HCT116 (cell line): Measurements from ENCODE around the gene PANX3. TPM values are rescaled to one million over a fixed set of nuclear protein-coding genes. Genes with fewer than 3 reads are reported as not detected.

Source experiments
- ATAC-seq: fragments of 200-7000 bp; cut with Tn5 transposase; 2 replicates; pipeline ENCODE4 v1.9.1; 2020; ENCODE audit warnings: mild to moderate bottlenecking, moderate library complexity
- BruUV-seq: library from RNA; stranded (reverse); fragments of 400-500 nt; replicated peaks from 2 replicates; lab custom pipeline; 2021; lab: Mats Ljungman, UMichigan
- CTCF ChIA-PET: fragments of 300-600 bp; sonication (Branson Sonifier 250); formaldehyde crosslinking; loops from one replicate; lab custom pipeline; 2021; ENCODE audit warnings: antibody characterized with exemption; lab: Charles Lee
- POLR2A ChIA-PET: fragments of 300-600, 350-600 bp; sonication (Branson Sonifier 250); formaldehyde crosslinking; loops from one replicate; lab custom pipeline; 2021; ENCODE audit warnings: antibody characterized with exemption; lab: Charles Lee
- RAD21 ChIA-PET, 2 experiments: fragments of 300-600 bp; sonication (Branson Sonifier 250); formaldehyde crosslinking; loops; one replicate each; lab custom pipeline; 2023; ENCODE audit warnings: low total read pairs in 2 of 2; ENCODE audit not compliant: uncharacterized antibody in 2 of 2, unreplicated experiment in 2 of 2, low non-redundant PET in 1 of 2; lab: Charles Lee
- DNase-seq: peaks from one replicate; pipeline ENCODE4 v3.0.0-alpha.2; 2010; ENCODE audit warnings: low read depth, low spot score
- H2AFZ ChIP-seq: fragments of 200-600 bp; shearing (Covaris generic), sonication (generic); 2 replicates; pipeline ENCODE4 v1.6.1; 2017; ENCODE audit warnings: low read depth, mixed run types, mixed read lengths, antibody characterized with exemption, low read length; ENCODE audit not compliant: poor library complexity, severe bottlenecking
- H3K27ac ChIP-seq: 2 replicates; pipeline ENCODE4 v1.5.1; 2012; ENCODE audit warnings: low read depth, low read length
- H3K27me3 ChIP-seq: fragments of 200-600 bp; sonication (generic); 2 replicates; pipeline ENCODE4 v1.6.1; 2016; ENCODE audit warnings: mixed run types, low read length, mixed read lengths; ENCODE audit not compliant: insufficient read depth
- H3K36me3 ChIP-seq, 2 experiments: fragments of 200-500 bp in 1 of 2; fragments of 200-600 bp in 1 of 2; sonication (Bioruptor generic) in 1 of 2; sonication (generic) in 1 of 2; 2 replicates each; pipeline versions ENCODE4 v1.5.1 to v1.6.1; 2014 to 2016; ENCODE audit warnings: low read length in 2 of 2, inconsistent platforms in 1 of 2, mixed read lengths in 1 of 2, mixed run types in 1 of 2; ENCODE audit not compliant: insufficient read depth in 2 of 2, control insufficient read depth in 1 of 2
- H3K4me1 ChIP-seq, 2 experiments: fragments of 200-600 bp in 1 of 2; sonication (generic) in 1 of 2; 2 replicates each; pipeline versions ENCODE4 v1.5.1 to v1.6.1; 2012 to 2017; ENCODE audit warnings: low read length in 2 of 2, inconsistent platforms in 1 of 2, mild to moderate bottlenecking in 1 of 2, mixed read lengths in 1 of 2, mixed run types in 1 of 2, moderate library complexity in 1 of 2; ENCODE audit not compliant: insufficient read depth in 2 of 2, control insufficient read depth in 1 of 2
- H3K4me2 ChIP-seq: fragments of 200-600 bp; sonication (generic); 2 replicates; pipeline ENCODE4 v1.6.1; 2017; ENCODE audit warnings: mixed run types, low read length, mixed read lengths
- H3K4me3 ChIP-seq, 2 experiments: fragments of 200-600 bp in 1 of 2; sonication (generic) in 1 of 2; replicated peaks in 1 of 2; 2 replicates each; pipeline ENCODE4 v1.5.1; 2011 to 2016; ENCODE audit warnings: low read length in 2 of 2, control low read depth in 1 of 2, low read depth in 1 of 2, mild to moderate bottlenecking in 1 of 2, mixed read lengths in 1 of 2, mixed run types in 1 of 2
- H3K79me2 ChIP-seq: fragments of 200-600 bp; sonication (generic); 2 replicates; pipeline ENCODE4 v1.6.1; 2017; ENCODE audit warnings: mild to moderate bottlenecking, mixed run types, low read length, moderate library complexity, mixed read lengths; ENCODE audit not compliant: insufficient read depth
- H3K9ac ChIP-seq: fragments of 200-600 bp; sonication (generic); 2 replicates; pipeline ENCODE4 v1.6.1; 2016; ENCODE audit warnings: low read length, mixed read lengths
- H3K9me2 ChIP-seq: fragments of 200-600 bp; sonication (generic), shearing (Covaris generic); 2 replicates; pipeline ENCODE4 v1.6.1; 2017; ENCODE audit warnings: mixed run types, mild to moderate bottlenecking, moderate library complexity; ENCODE audit not compliant: insufficient read depth
- H3K9me3 ChIP-seq, 2 experiments: fragments of 200-500 bp in 1 of 2; fragments of 200-600 bp in 1 of 2; sonication (Bioruptor generic) in 1 of 2; sonication (generic) in 1 of 2; 2 replicates each; pipeline ENCODE4 v1.6.1; 2014 to 2017; ENCODE audit warnings: low read length in 2 of 2, mixed read lengths in 2 of 2, inconsistent platforms in 1 of 2, low read depth in 1 of 2, mild to moderate bottlenecking in 1 of 2, mixed run types in 1 of 2, moderate library complexity in 1 of 2; ENCODE audit not compliant: control insufficient read depth in 1 of 2, insufficient read depth in 1 of 2
- H4K20me1 ChIP-seq: fragments of 200-600 bp; sonication (generic), shearing (Covaris generic); 2 replicates; pipeline ENCODE4 v1.6.1; 2017; ENCODE audit warnings: mixed run types, mild to moderate bottlenecking, moderate library complexity; ENCODE audit not compliant: insufficient read depth
- CBX3 ChIP-seq: IDR thresholded peaks from 2 replicates; pipeline ENCODE4 v1.6.1; 2012; ENCODE audit warnings: low read depth
- CEBPB ChIP-seq: IDR thresholded peaks from 2 replicates; pipeline ENCODE4 v1.6.1; 2012; ENCODE audit warnings: low read depth
- EGR1 ChIP-seq: IDR thresholded peaks from 2 replicates; pipeline ENCODE4 v1.6.1; 2012; ENCODE audit warnings: low read depth
- ELF1 ChIP-seq: IDR thresholded peaks from 2 replicates; pipeline ENCODE4 v1.6.1; 2012; ENCODE audit warnings: low read depth, borderline replicate concordance
- EZH2 ChIP-seq: fragments of 200-600 bp; sonication (generic); IDR thresholded peaks from 2 replicates; pipeline ENCODE4 v1.6.1; 2017; ENCODE audit warnings: antibody characterized with exemption, mixed run types
- FOSL1 ChIP-seq: IDR thresholded peaks from 2 replicates; pipeline ENCODE4 v1.6.1; 2012; ENCODE audit warnings: low read depth
- JUND ChIP-seq: IDR thresholded peaks from 2 replicates; pipeline ENCODE4 v1.6.1; 2012
- MAX ChIP-seq: IDR thresholded peaks from 2 replicates; pipeline ENCODE4 v1.6.1; 2012
- POLR2A ChIP-seq: IDR thresholded peaks from 2 replicates; pipeline ENCODE4 v1.7.0; 2011; ENCODE audit warnings: borderline replicate concordance; ENCODE audit not compliant: insufficient read depth, insufficient read length; ENCODE audit errors: extremely low read depth
- POLR2AphosphoS5 ChIP-seq: IDR thresholded peaks from 2 replicates; pipeline ENCODE4 v1.6.1; 2011; ENCODE audit warnings: mild to moderate bottlenecking, low read depth, low read length, moderate library complexity
- SIN3A ChIP-seq: IDR thresholded peaks from 2 replicates; pipeline ENCODE4 v1.6.1; 2012; ENCODE audit warnings: low read depth
- SP1 ChIP-seq: IDR thresholded peaks from 2 replicates; pipeline ENCODE4 v1.6.1; 2012; ENCODE audit warnings: low read depth
- SRF ChIP-seq: IDR thresholded peaks from 2 replicates; pipeline ENCODE4 v1.6.1; 2012; ENCODE audit warnings: low read depth
- ZNF274 ChIP-seq: fragments of 200-500 bp; sonication (Bioruptor generic); IDR thresholded peaks from 2 replicates; pipeline ENCODE4 v1.6.1; 2014; ENCODE audit warnings: mild to moderate bottlenecking, low read depth, low read length, inconsistent platforms
- intact Hi-C: fragments of 100-400 bp; cut with micrococcal nuclease; formaldehyde crosslinking; loops from 2 replicates; pipeline ENCODE4 v1.10.0; 2022
- total RNA-seq: library from RNA; stranded (reverse); gene quantifications from one replicate; pipeline ENCODE4 v1.2.1, GENCODE V29; 2021; ENCODE audit not compliant: unreplicated experiment
- TF ChIP-seq, protein P1 (sequence below), 3 experiments: fragments of 200-600 bp in 1 of 3; sonication (generic) in 1 of 3; IDR thresholded peaks in 2 of 3; conservative IDR thresholded peaks in 1 of 3; 2 replicates each; pipeline ENCODE4 v1.5.1; 2012 to 2017; ENCODE audit warnings: low read depth in 2 of 3, low read length in 2 of 3, antibody characterized with exemption in 1 of 3, borderline replicate concordance in 1 of 3, control low read depth in 1 of 3, mild to moderate bottlenecking in 1 of 3, mixed read lengths in 1 of 3, mixed run types in 1 of 3, moderate library complexity in 1 of 3; ENCODE audit not compliant: insufficient read depth in 1 of 3

Gene PANX3
- total RNA-seq, 1 experiment from 2014 or later: not detected

DNA sequence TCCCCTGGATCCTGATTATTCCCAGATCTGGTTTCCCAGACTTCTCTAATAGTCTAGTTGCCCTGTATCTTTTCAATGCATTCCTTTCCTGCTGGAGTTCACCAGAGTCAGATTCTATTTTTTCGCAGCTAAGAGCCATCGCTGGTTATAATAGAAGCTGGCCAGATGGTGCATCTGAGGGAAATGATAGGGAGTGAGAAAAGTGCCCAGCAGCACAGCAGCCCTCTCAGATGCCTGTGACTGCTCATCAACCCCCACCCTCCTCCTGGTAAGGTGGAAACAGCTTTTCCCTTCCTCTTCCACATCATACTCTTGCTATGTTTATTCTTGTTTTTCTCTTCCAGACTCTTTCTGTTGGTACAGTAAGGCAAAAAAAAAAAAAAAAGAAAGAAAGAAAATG lies 28.7 kb upstream of the PANX3 start:
- ATAC-seq: no peak
- intact Hi-C loops: no loop called here
- TF ChIP-seq SP1: no peak
- no peak for TF ChIP-seq ELF1
- TF ChIP-seq CEBPB: no peak
- no peak for TF ChIP-seq POLR2A
- no peak for TF ChIP-seq JUND
- no peak for TF ChIP-seq FOSL1
- TF ChIP-seq CBX3: no peak
- TF ChIP-seq, protein P1, sequence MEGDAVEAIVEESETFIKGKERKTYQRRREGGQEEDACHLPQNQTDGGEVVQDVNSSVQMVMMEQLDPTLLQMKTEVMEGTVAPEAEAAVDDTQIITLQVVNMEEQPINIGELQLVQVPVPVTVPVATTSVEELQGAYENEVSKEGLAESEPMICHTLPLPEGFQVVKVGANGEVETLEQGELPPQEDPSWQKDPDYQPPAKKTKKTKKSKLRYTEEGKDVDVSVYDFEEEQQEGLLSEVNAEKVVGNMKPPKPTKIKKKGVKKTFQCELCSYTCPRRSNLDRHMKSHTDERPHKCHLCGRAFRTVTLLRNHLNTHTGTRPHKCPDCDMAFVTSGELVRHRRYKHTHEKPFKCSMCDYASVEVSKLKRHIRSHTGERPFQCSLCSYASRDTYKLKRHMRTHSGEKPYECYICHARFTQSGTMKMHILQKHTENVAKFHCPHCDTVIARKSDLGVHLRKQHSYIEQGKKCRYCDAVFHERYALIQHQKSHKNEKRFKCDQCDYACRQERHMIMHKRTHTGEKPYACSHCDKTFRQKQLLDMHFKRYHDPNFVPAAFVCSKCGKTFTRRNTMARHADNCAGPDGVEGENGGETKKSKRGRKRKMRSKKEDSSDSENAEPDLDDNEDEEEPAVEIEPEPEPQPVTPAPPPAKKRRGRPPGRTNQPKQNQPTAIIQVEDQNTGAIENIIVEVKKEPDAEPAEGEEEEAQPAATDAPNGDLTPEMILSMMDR (IDR thresholded peaks at IDR 0.05 in 2 of 3, conservative IDR thresholded peaks at IDR 0.05 in 1 of 3; ENCODE audit: borderline replicate concordance in 1 of 3, insufficient read depth in 1 of 3, low read depth in 2 of 3, low read length in 2 of 3): no peak
- no peak for TF ChIP-seq EGR1
- TF ChIP-seq POLR2AphosphoS5: no peak
- TF ChIP-seq SIN3A: no peak
- no peak for TF ChIP-seq EZH2
- no peak for TF ChIP-seq MAX
- no peak for TF ChIP-seq ZNF274
- no peak for TF ChIP-seq SRF

More for the DNA sequence above, 28.7 kb upstream of the PANX3 start:
- ChIA-PET CTCF (interaction anchor here (1.2 kb wide), 1 partner anchor 294 kb away, joined by 3 read pairs; no protein-coding TSS in a partner anchor), RAD21 (no interaction called here), POLR2A (no interaction called here)
- Histone ChIP-seq H4K20me1 (no peaks in the 10 kb centered on the region), H3K9me2 (no peaks in the 10 kb centered on the region), H2AFZ (no peak overlapping the region), H3K4me2 (no peak overlapping the region), H3K36me3 (no peaks in the 10 kb centered on the region), H3K9ac (no peak overlapping the region), H3K4me1 (no peaks in the 10 kb centered on the region), H3K4me3 (no peak overlapping the region), H3K27me3 (peaks cover 72% of the 10 kb centered on the region), H3K9me3 (no peaks in the 10 kb centered on the region), H3K27ac (no peak overlapping the region), H3K79me2 (no peaks in the 10 kb centered on the region)
- DNase-seq: no peak
- no TSS peak for BruUV-seq
